DMS153 (cell line): ENCODE results near the gene URI1.
"Not testable (repeated sequence)": the region's sequence is repeated elsewhere in the genome, so short reads cannot be mapped to it uniquely, and the experiment has no call there.

Experiments
- DNase-seq: peaks from one replicate; lab custom pipeline; 2025; lab: John Stamatoyannopoulos, UW

URI1 gene

GRCh38 chr19:29941828-29942403 lies at the start of gene URI1:
Gene URI1, plus strand, starts transcription at chr19:29942239. Its CDS starts 309 bp downstream, at chr19:29942548.
- DNase-seq, result peak; percentile 47

GRCh38 chr19:29893606-29894284 lies 48.3 kb upstream of the URI1 start:
- DNase-seq, result no peak

GRCh38 chr19:29896802-29897201 lies 45.2 kb upstream of the URI1 start:
- DNase-seq, result no peak

GRCh38 chr19:29897466-29897865 lies 44.6 kb upstream of the URI1 start:
- DNase-seq, result no peak

GRCh38 chr19:29904017-29904416 lies 38.0 kb upstream of the URI1 start:
- DNase-seq, result no peak

GRCh38 chr19:29908963-29909944 lies 32.8 kb upstream of the URI1 start:
- no peak for DNase-seq

- no peak for DNase-seq
These were observed 27.1 kb upstream of the URI1 start for GRCh38 chr19:29914933-29915332.

- not testable (repeated sequence) for DNase-seq
These were observed 26.2 kb upstream of the URI1 start for GRCh38 chr19:29915832-29916231.

- no peak for DNase-seq
These were observed 24.1 kb upstream of the URI1 start for GRCh38 chr19:29917911-29918310.

GRCh38 chr19:29918891-29919290 lies 23.1 kb upstream of the URI1 start:
- no peak for DNase-seq

GRCh38 chr19:29922972-29923371 lies 19.1 kb upstream of the URI1 start:
- DNase-seq, result no peak

GRCh38 chr19:29923653-29924052 lies 18.4 kb upstream of the URI1 start:
- no peak for DNase-seq

- DNase-seq, result no peak
These were observed 16.0 kb upstream of the URI1 start for GRCh38 chr19:29926031-29926430.

- no peak for DNase-seq
These were observed 15.2 kb upstream of the URI1 start for GRCh38 chr19:29926801-29927200.

GRCh38 chr19:29927944-29928625 lies 14.0 kb upstream of the URI1 start:
- no peak for DNase-seq

GRCh38 chr19:29928831-29929230 lies 13.2 kb upstream of the URI1 start:
- DNase-seq, result no peak

- no peak for DNase-seq
These were observed 7.8 kb upstream of the URI1 start for GRCh38 chr19:29934257-29934656.

- DNase-seq, result no peak
These were observed 7.3 kb upstream of the URI1 start for GRCh38 chr19:29934781-29935180.

- DNase-seq, result no peak
These were observed 5.6 kb upstream of the URI1 start for GRCh38 chr19:29936409-29936808.

- DNase-seq, result no peak
These were observed 2.4 kb upstream of the URI1 start for GRCh38 chr19:29939628-29940027.

- no peak for DNase-seq
These were observed 961 bp upstream of the URI1 start for GRCh38 chr19:29940971-29941585.
